KOPT-K1 (cell line): Measurements from ENCODE around the gene ZNF777.
"Not testable (repeated sequence)": the region's sequence is repeated elsewhere in the genome, so short reads cannot be mapped to it uniquely, and the experiment has no call there.

Source experiments
- H3K27ac ChIP-seq: fragments of 200-600 bp; sonication (generic); 2 replicates; pipeline ENCODE4 v1.5.1; 2016; ENCODE audit warnings: antibody characterized with exemption, mild to moderate bottlenecking, low read depth, low read length; ENCODE audit not compliant: poor library complexity, severe bottlenecking
- H3K36me3 ChIP-seq: fragments of 200-600 bp; sonication (generic); 2 replicates; pipeline ENCODE4 v1.5.1; 2017; ENCODE audit warnings: antibody characterized with exemption, mild to moderate bottlenecking, low read length, moderate library complexity; ENCODE audit not compliant: insufficient read depth
- H3K9me3 ChIP-seq: fragments of 200-600 bp; sonication (generic); 2 replicates; pipeline ENCODE4 v1.5.1; 2017; ENCODE audit warnings: antibody characterized with exemption, low read length, mild to moderate bottlenecking; ENCODE audit not compliant: insufficient read depth, poor library complexity, severe bottlenecking

The ZNF777 gene

GRCh38 chr7:149420006-149420405 is 40.9 kb downstream of the ZNF777 start:
- Histone ChIP-seq H3K9me3 (no peaks in the 10 kb centered on the region), H3K27ac (no peak overlapping the region), H3K36me3 (no peaks in the 10 kb centered on the region)

DNA sequence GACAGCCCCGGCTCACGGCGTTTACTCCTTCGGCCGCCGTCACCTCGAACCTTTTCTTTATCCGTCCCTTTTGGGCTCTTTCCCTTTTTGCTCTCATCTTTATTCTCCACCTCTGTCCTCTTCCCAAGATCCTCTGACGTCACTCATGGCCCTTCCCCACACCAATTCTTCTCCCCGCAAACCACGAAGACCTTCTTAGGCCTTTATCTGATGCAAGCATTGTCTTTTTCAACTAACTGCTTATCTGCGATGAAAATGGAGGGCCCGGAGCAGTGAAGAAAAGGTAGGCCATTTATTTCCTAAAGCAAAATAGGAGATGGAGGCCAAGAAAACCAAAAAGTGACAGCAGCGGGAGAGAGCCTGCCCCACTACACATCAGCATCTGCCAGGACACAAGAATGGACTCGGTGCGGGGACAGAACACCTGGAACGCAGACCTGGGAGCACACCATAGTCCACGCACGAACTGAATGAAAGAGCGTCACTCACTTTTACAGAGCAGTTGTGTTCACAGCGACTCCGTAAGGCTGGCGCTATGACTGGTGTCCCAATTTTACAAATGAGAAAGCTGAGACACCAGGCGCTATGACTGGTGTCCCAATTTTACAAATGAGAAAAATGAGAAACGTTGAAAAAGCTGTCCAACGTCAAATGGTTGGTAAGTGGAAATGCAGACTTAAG is 45.3 kb downstream of the ZNF777 start:
- Histone ChIP-seq H3K27ac (no peak overlapping the region), H3K9me3 (no peaks in the 10 kb centered on the region), H3K36me3 (no peaks in the 10 kb centered on the region)

GRCh38 chr7:149414745-149415390 is 46.0 kb downstream of the ZNF777 start:
- no peaks in the 10 kb centered on the region for H3K9me3 ChIP-seq
- no peaks in the 10 kb centered on the region for H3K36me3 ChIP-seq
- no peak overlapping the region for H3K27ac ChIP-seq

DNA sequence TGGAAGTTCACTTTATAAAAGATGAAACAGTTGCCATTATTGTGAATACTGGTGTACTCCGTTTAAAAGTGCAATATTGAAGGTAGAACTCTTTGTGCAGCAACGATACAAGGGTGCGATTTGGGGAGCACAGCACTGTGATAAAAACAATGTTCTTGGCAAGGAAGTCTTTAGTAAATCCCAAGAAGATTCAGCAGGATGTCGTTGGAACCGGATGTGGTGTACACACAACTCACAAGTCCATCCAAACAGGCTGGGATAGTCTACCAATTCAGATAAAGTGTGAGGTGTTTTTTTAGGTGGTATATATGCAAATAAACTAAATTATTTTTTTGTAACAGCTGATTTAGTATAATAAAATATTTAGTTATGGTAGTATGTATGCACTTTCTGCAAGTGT is 46.7 kb downstream of the ZNF777 start:
- no peaks in the 10 kb centered on the region for H3K9me3 ChIP-seq
- no peak overlapping the region for H3K27ac ChIP-seq
- no peaks in the 10 kb centered on the region for H3K36me3 ChIP-seq

- H3K27ac ChIP-seq, H3K9me3 ChIP-seq, H3K36me3 ChIP-seq: not testable (repeated sequence)
Measured at GRCh38 chr7:149413083-149413482, 47.8 kb downstream of the ZNF777 start.

DNA sequence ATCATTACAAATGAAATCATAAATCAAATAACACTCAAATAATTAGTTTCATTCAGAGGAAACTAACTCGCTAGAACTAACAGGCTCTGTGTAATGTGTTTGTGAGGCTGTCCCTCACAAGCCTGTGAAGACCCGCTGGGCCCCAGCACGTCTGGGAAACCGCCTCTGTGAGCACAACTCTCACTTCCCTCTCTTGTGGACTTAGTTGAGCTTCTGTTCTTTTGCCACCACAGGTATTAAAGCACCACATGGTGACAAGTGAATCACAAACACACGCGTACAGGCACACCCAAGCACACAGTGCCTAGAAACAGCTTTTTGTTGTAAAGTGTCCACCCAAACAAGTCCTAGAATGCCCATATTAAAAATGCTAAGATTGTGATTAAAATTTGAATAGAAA is 51.0 kb downstream of the ZNF777 start:
- H3K27ac ChIP-seq: no peak overlapping the region
- no peaks in the 10 kb centered on the region for H3K9me3 ChIP-seq
- no peaks in the 10 kb centered on the region for H3K36me3 ChIP-seq

DNA sequence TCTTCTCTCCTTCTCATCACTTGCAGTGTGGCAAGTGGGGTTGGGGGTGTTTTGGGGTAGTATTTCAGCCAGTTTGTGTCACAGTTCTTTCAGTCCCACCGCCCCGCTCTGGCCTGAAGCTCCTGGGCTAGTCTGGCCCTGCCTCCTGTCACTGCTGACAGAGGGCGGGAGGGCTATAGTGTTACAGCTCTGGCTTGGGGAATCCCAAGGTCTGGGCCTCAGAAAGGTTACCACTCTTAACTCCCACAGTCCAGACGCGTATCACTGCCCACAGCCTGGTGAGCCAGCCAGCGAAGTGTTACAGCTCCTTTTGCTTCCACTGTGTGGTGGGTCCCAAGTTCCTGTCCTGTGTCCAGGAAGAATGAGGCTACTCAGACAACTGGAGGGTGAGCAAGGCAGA is 56.0 kb downstream of the ZNF777 start:
- H3K27ac ChIP-seq: no peak overlapping the region
- H3K36me3 ChIP-seq: no peaks in the 10 kb centered on the region
- H3K9me3 ChIP-seq: no peaks in the 10 kb centered on the region

DNA sequence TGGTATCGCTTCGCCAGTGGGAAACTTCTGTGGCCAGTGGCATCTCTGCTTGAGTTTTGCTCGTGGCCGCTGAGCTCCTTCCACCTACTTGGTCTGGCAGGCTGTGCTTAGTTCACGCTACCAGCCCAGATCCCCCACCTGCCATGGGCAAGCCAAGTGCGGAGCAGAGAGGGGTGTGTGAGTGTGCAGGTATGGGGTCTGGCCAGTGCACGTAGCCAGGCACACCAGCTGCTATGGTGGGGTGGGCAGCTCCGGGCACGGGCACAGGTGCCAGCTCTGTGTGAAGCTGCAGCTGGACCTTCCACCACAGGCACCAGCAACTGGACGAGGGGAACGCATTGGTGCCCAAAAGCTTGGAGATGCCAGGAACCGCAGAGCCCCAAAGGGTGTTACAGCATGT is 56.5 kb downstream of the ZNF777 start:
- Histone ChIP-seq H3K27ac (no peak overlapping the region), H3K9me3 (no peaks in the 10 kb centered on the region), H3K36me3 (no peaks in the 10 kb centered on the region)

DNA sequence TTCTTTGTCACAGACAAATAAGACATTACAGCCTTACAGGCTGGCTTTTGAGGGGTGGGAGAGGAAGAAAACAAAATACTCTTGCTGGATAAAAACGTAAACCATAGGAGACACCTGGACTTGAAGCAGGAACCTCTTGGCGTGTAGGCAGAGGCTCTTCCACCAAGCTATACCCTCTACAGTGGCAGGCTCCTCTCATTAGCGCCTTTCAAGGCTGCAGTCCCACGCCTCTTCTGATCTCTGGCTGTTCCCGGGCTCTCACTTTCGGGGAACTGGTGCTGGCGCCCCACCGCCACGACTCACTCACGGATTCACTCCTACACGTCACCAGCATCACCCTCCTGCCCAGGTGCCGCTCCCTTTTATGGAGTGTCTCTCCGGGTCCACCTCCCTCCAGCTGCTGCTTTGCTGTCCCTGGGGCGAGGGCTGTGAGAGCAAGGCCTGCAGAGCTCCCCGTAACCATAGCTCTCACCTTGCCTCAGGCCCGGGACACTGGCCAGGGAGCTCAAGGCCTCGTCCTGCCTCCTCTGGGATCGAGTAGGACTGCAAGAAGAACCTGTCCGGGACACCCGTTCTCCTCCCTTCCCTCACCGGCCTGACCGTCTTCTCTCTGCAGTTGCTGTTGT is 62.6 kb downstream of the ZNF777 start:
- Histone ChIP-seq H3K9me3 (peaks cover 9% of the 10 kb centered on the region), H3K27ac (no peak overlapping the region), H3K36me3 (no peaks in the 10 kb centered on the region)

GRCh38 chr7:149397470-149398043 is 63.3 kb downstream of the ZNF777 start:
- no peaks in the 10 kb centered on the region for H3K36me3 ChIP-seq
- H3K27ac ChIP-seq: no peak overlapping the region
- H3K9me3 ChIP-seq: peaks cover 9% of the 10 kb centered on the region

- not testable (repeated sequence) for H3K36me3 ChIP-seq, H3K9me3 ChIP-seq, H3K27ac ChIP-seq
Measured at GRCh38 chr7:149388550-149389335, 72.1 kb downstream of the ZNF777 start.

GRCh38 chr7:149386514-149386913 is 74.3 kb downstream of the ZNF777 start:
- not testable (repeated sequence) for H3K9me3 ChIP-seq, H3K36me3 ChIP-seq, H3K27ac ChIP-seq

GRCh38 chr7:149385195-149385950 is 75.5 kb downstream of the ZNF777 start:
- Histone ChIP-seq H3K27ac (no peak overlapping the region), H3K36me3 (no peaks in the 10 kb centered on the region), H3K9me3 (peaks cover 17% of the 10 kb centered on the region)
